SU-DHL-6 (cell line): ENCODE measurements around the gene NKAIN1.

Source experiments
- H2AFZ ChIP-seq: fragments of 200-600 bp; sonication (generic); 2 replicates; pipeline ENCODE4 v1.6.1; 2014; ENCODE audit warnings: low read depth, mild to moderate bottlenecking, moderate library complexity, mixed read lengths, antibody characterized with exemption, low read length; ENCODE audit not compliant: severe bottlenecking
- H3F3A ChIP-seq: fragments of 200-600 bp; shearing (Covaris generic); 2 replicates; pipeline ENCODE4 v1.6.0; 2016; ENCODE audit warnings: antibody characterized with exemption, mild to moderate bottlenecking; ENCODE audit not compliant: insufficient read depth
- H3K27ac ChIP-seq: fragments of 200-600 bp; sonication (generic); 2 replicates; pipeline ENCODE4 v1.5.1; 2016; ENCODE audit warnings: low read depth, mild to moderate bottlenecking, low read length, moderate library complexity, mixed read lengths
- H3K27me3 ChIP-seq: fragments of 200-600 bp; sonication (generic), shearing (Covaris generic); 2 replicates; pipeline ENCODE4 v1.6.0; 2014; ENCODE audit warnings: mild to moderate bottlenecking, low read length
- H3K36me3 ChIP-seq: fragments of 200-600 bp; sonication (generic); 2 replicates; pipeline ENCODE4 v1.6.1; 2014; ENCODE audit warnings: mild to moderate bottlenecking, low read length, mixed read lengths
- H3K4me2 ChIP-seq: fragments of 300-600, 200-600 bp; shearing (Covaris generic), sonication (generic); 2 replicates; pipeline ENCODE4 v1.6.0; 2014; ENCODE audit warnings: low read length, low read depth, mild to moderate bottlenecking; ENCODE audit not compliant: poor library complexity, severe bottlenecking
- H3K4me3 ChIP-seq: fragments of 200-600 bp; sonication (generic); 2 replicates; pipeline ENCODE4 v1.5.1; 2014; ENCODE audit warnings: antibody characterized with exemption, low read length, mild to moderate bottlenecking, mixed read lengths; ENCODE audit not compliant: insufficient read depth, poor library complexity, severe bottlenecking
- H3K79me2 ChIP-seq: fragments of 200-600 bp; sonication (generic); 2 replicates; pipeline ENCODE4 v1.6.1; 2014; ENCODE audit warnings: mild to moderate bottlenecking, low read length, moderate library complexity; ENCODE audit not compliant: insufficient read depth
- H3K9ac ChIP-seq: fragments of 200-600 bp; sonication (generic); 2 replicates; pipeline ENCODE4 v1.7.0; 2014; ENCODE audit warnings: mild to moderate bottlenecking, low read length
- H3K9me2 ChIP-seq: fragments of 200-600 bp; sonication (generic); replicated peaks from 2 replicates; pipeline ENCODE4 v1.6.1; 2014; ENCODE audit warnings: low read length; ENCODE audit not compliant: insufficient read depth
- H3K9me3 ChIP-seq: fragments of 200-600 bp; sonication (generic); 2 replicates; pipeline ENCODE4 v1.6.1; 2014; ENCODE audit warnings: low read length, mixed read lengths; ENCODE audit not compliant: insufficient read depth
- H4K20me1 ChIP-seq: fragments of 200-600 bp; sonication (generic); 2 replicates; pipeline ENCODE4 v1.6.1; 2014; ENCODE audit warnings: low read depth, mild to moderate bottlenecking, antibody characterized with exemption, low read length, moderate library complexity, mixed read lengths
- CTCF ChIP-seq: fragments of 200-600 bp; sonication (generic); IDR thresholded peaks from one replicate; pipeline ENCODE4 v1.5.1; 2017; ENCODE audit warnings: antibody characterized with exemption, mild to moderate bottlenecking, low read length, moderate library complexity; ENCODE audit not compliant: insufficient read depth, poor library complexity, severe bottlenecking
- EZH2phosphoT487 ChIP-seq: fragments of 200-600 bp; sonication (generic), shearing (Covaris generic); conservative IDR thresholded peaks from 2 replicates; pipeline ENCODE4 v1.6.1; 2018; ENCODE audit warnings: mild to moderate bottlenecking, antibody characterized with exemption, low read length, moderate library complexity, mixed read lengths

The NKAIN1 gene

DNA sequence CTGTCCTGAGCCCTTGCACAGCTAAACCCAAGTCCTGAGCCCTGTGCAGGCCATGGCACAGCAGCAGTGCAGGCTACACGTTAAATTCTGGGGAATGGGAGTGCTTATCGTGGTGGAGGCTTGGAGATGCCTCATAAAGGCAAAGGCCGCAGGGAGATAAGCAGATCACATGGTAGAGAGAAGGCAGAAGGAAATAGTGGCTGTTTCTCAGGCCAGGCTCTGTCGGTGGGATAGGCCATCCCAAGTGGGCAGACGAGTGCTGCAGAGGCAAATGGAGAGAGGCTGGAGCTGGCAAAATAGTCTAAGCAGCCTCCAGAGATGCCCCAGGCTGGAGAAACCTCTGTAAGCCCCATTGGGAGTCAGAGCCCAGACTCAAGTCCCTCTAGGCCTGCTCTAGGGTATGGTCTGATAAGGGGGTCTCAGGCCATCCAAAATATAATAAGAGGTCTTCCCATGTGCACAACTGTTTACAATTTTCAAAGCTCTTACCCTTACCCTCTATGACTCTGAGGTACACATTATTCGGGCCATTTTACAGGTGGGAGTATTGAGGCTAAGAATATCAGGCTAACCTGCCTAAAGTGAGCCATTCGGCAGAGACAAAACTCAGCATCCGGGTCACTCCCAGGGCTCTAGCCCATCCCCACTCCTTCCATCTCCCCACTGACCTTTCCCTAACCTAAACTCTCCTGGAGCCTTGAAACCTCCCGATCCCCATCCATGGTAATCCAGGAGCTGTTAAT lies 79.6 kb downstream of the NKAIN1 start:
- no peaks in the 10 kb centered on the region for H3K79me2 ChIP-seq
- TF ChIP-seq EZH2phosphoT487 (no peak), CTCF (no peak)
- H3K27ac ChIP-seq = no peak overlapping the region
- no peaks in the 10 kb centered on the region for H3K9me3 ChIP-seq
- H3K36me3 ChIP-seq = no peaks in the 10 kb centered on the region
- no peaks in the 10 kb centered on the region for H3K27me3 ChIP-seq
- H3K9me2 ChIP-seq = no peaks in the 10 kb centered on the region
- H3K4me3 ChIP-seq = no peak overlapping the region
- no peak overlapping the region for H2AFZ ChIP-seq
- H3K9ac ChIP-seq = no peak overlapping the region
- H3F3A ChIP-seq = no peaks in the 10 kb centered on the region
- H3K4me2 ChIP-seq = no peak overlapping the region
- H4K20me1 ChIP-seq = no peaks in the 10 kb centered on the region

DNA sequence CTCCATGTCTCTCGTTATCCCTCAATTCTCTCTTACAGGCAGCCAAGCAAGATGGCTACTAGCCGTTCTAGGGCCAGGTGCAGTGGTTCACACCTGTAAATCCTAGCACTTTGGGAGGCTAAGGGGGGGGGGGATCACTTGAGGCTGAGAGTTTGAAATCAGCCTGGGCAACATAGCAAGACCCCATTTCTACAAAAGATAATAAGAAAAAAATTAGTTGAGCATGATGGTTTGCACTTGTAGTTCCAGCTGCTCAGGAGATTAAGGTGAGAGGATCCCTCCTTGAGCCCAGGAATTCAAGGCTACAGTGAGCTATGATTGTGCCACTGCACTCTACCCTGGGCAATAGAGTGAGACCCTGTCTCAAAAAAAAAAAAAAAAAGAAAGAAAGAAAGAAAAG lies 80.4 kb downstream of the NKAIN1 start:
- H4K20me1 ChIP-seq = no peaks in the 10 kb centered on the region
- no peak overlapping the region for H3K4me3 ChIP-seq
- no peaks in the 10 kb centered on the region for H3K9me2 ChIP-seq
- no peaks in the 10 kb centered on the region for H3K79me2 ChIP-seq
- no peak overlapping the region for H3K4me2 ChIP-seq
- H3K9ac ChIP-seq = no peak overlapping the region
- H3F3A ChIP-seq = peaks cover 3% of the 10 kb centered on the region; the same call in 1 of the 2 replicates
- no peak overlapping the region for H3K27ac ChIP-seq
- H3K27me3 ChIP-seq = no peaks in the 10 kb centered on the region
- no peaks in the 10 kb centered on the region for H3K9me3 ChIP-seq
- no peak for TF ChIP-seq EZH2phosphoT487
- TF ChIP-seq CTCF = no peak
- no peak overlapping the region for H2AFZ ChIP-seq
- H3K36me3 ChIP-seq = no peaks in the 10 kb centered on the region

DNA sequence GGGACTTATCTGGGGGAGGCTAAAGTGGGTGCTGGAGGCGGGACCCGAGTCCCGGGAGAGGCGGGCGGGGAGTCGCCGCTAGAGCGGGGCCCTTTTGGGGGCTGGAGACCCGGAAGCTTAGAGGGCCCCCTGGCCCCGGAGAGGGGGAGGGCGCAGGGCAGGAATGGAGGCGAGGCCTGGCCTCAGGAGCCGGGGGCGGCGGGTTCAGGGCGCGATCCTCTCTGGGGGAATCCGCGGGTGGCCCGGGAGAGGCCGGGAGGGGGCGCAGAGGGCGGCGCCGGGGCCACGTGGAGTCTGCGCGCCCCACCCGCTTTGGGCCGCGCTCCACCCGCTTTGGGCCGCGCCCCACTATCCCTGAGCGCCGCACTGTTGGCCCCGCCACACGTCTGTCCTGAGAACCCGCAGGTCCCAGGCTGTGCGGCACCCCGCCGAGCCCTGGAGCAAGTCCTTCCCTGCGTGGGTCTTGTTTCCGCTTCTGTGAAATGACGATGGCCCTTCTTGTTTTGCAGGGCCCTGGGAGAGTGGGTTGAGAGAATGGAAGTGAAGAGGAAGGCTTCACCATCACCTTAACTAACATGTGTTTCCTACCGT lies 84.4 kb downstream of the NKAIN1 start:
- no peaks in the 10 kb centered on the region for H3K79me2 ChIP-seq
- no peaks in the 10 kb centered on the region for H3K9me2 ChIP-seq
- peak overlapping the region; percentile 63 for H3K9ac ChIP-seq
- H3F3A ChIP-seq = peaks cover 12% of the 10 kb centered on the region
- H3K27me3 ChIP-seq = no peaks in the 10 kb centered on the region
- H3K9me3 ChIP-seq = no peaks in the 10 kb centered on the region
- TF ChIP-seq CTCF (no peak), EZH2phosphoT487 (no peak)
- H2AFZ ChIP-seq = peak overlapping the region; percentile 70
- no peak overlapping the region for H3K27ac ChIP-seq
- H3K36me3 ChIP-seq = no peaks in the 10 kb centered on the region
- peak overlapping the region; percentile 62 for H3K4me3 ChIP-seq
- peak overlapping the region; percentile 72 for H3K4me2 ChIP-seq
- no peaks in the 10 kb centered on the region for H4K20me1 ChIP-seq
